WTC11 (cell line): ENCODE data around the gene ZNF554. TPM values are rescaled to one million over a fixed set of nuclear protein-coding genes. Genes with fewer than 3 reads are reported as not detected.

ENCODE experiments used
- ATAC-seq: fragments of 200-7000 bp; cut with Tn5 transposase; 2 replicates; pipeline ENCODE4 v1.10.0; 2021; ENCODE audit warnings: mild to moderate bottlenecking, moderate library complexity
- CTCF ChIA-PET: fragments of 300-600 bp; sonication (Branson Sonifier 250); formaldehyde crosslinking; loops from one replicate; lab custom pipeline; 2021; ENCODE audit warnings: antibody characterized with exemption; lab: Charles Lee
- POLR2A ChIA-PET: fragments of 350-600 bp; sonication (Branson Sonifier 250); formaldehyde crosslinking; loops from one replicate; lab custom pipeline; 2021; ENCODE audit warnings: antibody characterized with exemption; lab: Charles Lee
- DNase-seq: peaks from one replicate; pipeline ENCODE4 v3.0.0; 2021; ENCODE audit warnings: low spot score
- H3K27ac Mint-ChIP-seq: 2 replicates; pipeline ENCODE4 v1.8.0; 2021; ENCODE audit warnings: mixed read lengths
- H3K27me3 Mint-ChIP-seq: 2 replicates; pipeline ENCODE4 v1.8.0; 2021; ENCODE audit warnings: low read depth, mild to moderate bottlenecking, moderate library complexity, mixed read lengths
- H3K36me3 Mint-ChIP-seq: 2 replicates; pipeline ENCODE4 v1.8.0; 2021; ENCODE audit warnings: mixed read lengths
- H3K4me1 Mint-ChIP-seq: 2 replicates; pipeline ENCODE4 v1.8.0; 2022; ENCODE audit warnings: mixed read lengths
- H3K4me3 Mint-ChIP-seq: 2 replicates; pipeline ENCODE4 v1.8.0; 2021; ENCODE audit warnings: mild to moderate bottlenecking, moderate library complexity, mixed read lengths
- H3K9me3 Mint-ChIP-seq: 2 replicates; pipeline ENCODE4 v1.8.0; 2021; ENCODE audit warnings: mixed read lengths
- ESRRA ChIP-seq: sonication (generic); formaldehyde crosslinking; IDR thresholded peaks from 2 replicates; pipeline ENCODE4 v1.8.1; 2022; ENCODE audit warnings: mild to moderate bottlenecking, missing genetic modification reagents, borderline replicate concordance
- FOXP4 ChIP-seq: sonication (generic); formaldehyde crosslinking; IDR thresholded peaks from 2 replicates; pipeline ENCODE4 v1.8.0; 2022; ENCODE audit warnings: mild to moderate bottlenecking, missing genetic modification reagents
- NFYB ChIP-seq: sonication (generic); formaldehyde crosslinking; conservative IDR thresholded peaks from 2 replicates; pipeline ENCODE4 v1.8.0; 2022; ENCODE audit warnings: low read depth, missing genetic modification reagents
- TP53 ChIP-seq: sonication (generic); formaldehyde crosslinking; IDR thresholded peaks from 2 replicates; pipeline ENCODE4 v1.8.1; 2023; ENCODE audit warnings: mild to moderate bottlenecking, missing genetic modification reagents
- USF1 ChIP-seq: sonication (generic); formaldehyde crosslinking; IDR thresholded peaks from 2 replicates; pipeline ENCODE4 v1.8.0; 2022; ENCODE audit warnings: mild to moderate bottlenecking, missing genetic modification reagents
- ZBTB43 ChIP-seq: sonication (generic); formaldehyde crosslinking; IDR thresholded peaks from 2 replicates; pipeline ENCODE4 v1.8.1; 2023; ENCODE audit warnings: mild to moderate bottlenecking, missing genetic modification reagents
- ZNF425 ChIP-seq: fragments of 250-450 bp; sonication (Bioruptor Pico); conservative IDR thresholded peaks from 2 replicates; pipeline ENCODE4 v1.9.0; 2021; ENCODE audit warnings: mild to moderate bottlenecking
- total RNA-seq: library from RNA; stranded (reverse); gene quantifications from 3 replicates; pipeline ENCODE4 v1.2.3, GENCODE V29; 2021

The ZNF554 gene
- total RNA-seq, 1 experiment from 2014 or later, result 5.7 TPM

GRCh38 chr19:2877398-2878331 is 58.0 kb downstream of the ZNF554 start (continued):
- TF ChIP-seq ESRRA (no peak), ZNF425 (CRISPR knock-in tag) (no peak), ZBTB43 (CRISPR knock-in tag) (no peak), USF1 (CRISPR knock-in tag) (no peak), FOXP4 (no peak)
- TF ChIP-seq, all 79 proteins: peak for 0

- no peak overlapping the region for H3K27ac Mint-ChIP-seq
- H3K4me3 Mint-ChIP-seq, result no peak overlapping the region
- CTCF ChIA-PET, result interaction anchor here (1.2 kb wide), 1 partner anchor 67 kb away, joined by 3 read pairs; no protein-coding TSS in a partner anchor
- H3K9me3 Mint-ChIP-seq, result peaks cover 23% of the 10 kb centered on the region
- DNase-seq (no peak), ATAC-seq (no peak)
- H3K36me3 Mint-ChIP-seq, result peaks cover 6% of the 10 kb centered on the region; the same call in 1 of the 2 replicates
- POLR2A ChIA-PET, result no interaction called here
- TF ChIP-seq USF1 (CRISPR knock-in tag) (no peak), NFYB (CRISPR knock-in tag) (0 out of 2 replicates have a peak, but pooled peaks have one; percentile 22)
- no peaks in the 10 kb centered on the region; the same call in 1 of the 2 replicates for H3K27me3 Mint-ChIP-seq
- peaks cover 8% of the 10 kb centered on the region for H3K4me1 Mint-ChIP-seq
Measured at GRCh38 chr19:2883686-2884439, 64.2 kb downstream of the ZNF554 start.

GRCh38 chr19:2885736-2886135 is 66.1 kb downstream of the ZNF554 start:
- 0 out of 2 replicates have a peak, but pooled peaks cover 2% of the 10 kb centered on the region for H3K36me3 Mint-ChIP-seq
- no peaks in the 10 kb centered on the region for H3K27me3 Mint-ChIP-seq
- no peak for DNase-seq
- TF ChIP-seq USF1 (CRISPR knock-in tag) (no peak), TP53 (CRISPR knock-in tag) (no peak)
- ChIA-PET POLR2A (no interaction called here), CTCF (no interaction called here)
- no peak overlapping the region for H3K27ac Mint-ChIP-seq
- H3K4me3 Mint-ChIP-seq, result no peak overlapping the region
- H3K9me3 Mint-ChIP-seq, result peaks cover 15% of the 10 kb centered on the region
- no peak for ATAC-seq
- H3K4me1 Mint-ChIP-seq, result peaks cover 8% of the 10 kb centered on the region

Other genes starting within 250 kb of the ZNF554 start
- gene GNG7, start 117.2 kb upstream of the ZNF554 start, total RNA-seq, result 9.6 to 14.3 TPM (median 13.2 TPM) in 3 replicates
- gene DIRAS1, start 98.5 kb upstream of the ZNF554 start, total RNA-seq, result 24.3 to 26.7 TPM (median 25.0 TPM) in 3 replicates
- 34.8 to 38.0 TPM (median 35.2 TPM) in 3 replicates for gene SLC39A3, start 79.9 kb upstream of the ZNF554 start, total RNA-seq
- gene SGTA, start 36.6 kb upstream of the ZNF554 start, total RNA-seq, result 89.3 to 91.2 TPM (median 89.4 TPM) in 3 replicates
- 165 to 181 TPM (median 176 TPM) in 3 replicates for gene THOP1, start 34.4 kb upstream of the ZNF554 start, total RNA-seq
- 6.6 to 7.2 TPM (median 6.6 TPM) in 3 replicates for gene ZNF555, start 21.6 kb downstream of the ZNF554 start, total RNA-seq
- 0.02 to 0.11 TPM in 2 of 3 replicates, not detected in the other for gene ZNF556, start 47.5 kb downstream of the ZNF554 start, total RNA-seq
- 6.7 to 8.9 TPM (median 6.8 TPM) in 3 replicates for gene ZNF57, start 81.1 kb downstream of the ZNF554 start, total RNA-seq
- 4.5 to 5.6 TPM (median 4.7 TPM) in 3 replicates for gene ZNF77, start 125.1 kb downstream of the ZNF554 start, total RNA-seq
- gene TLE6, start 157.7 kb downstream of the ZNF554 start, total RNA-seq, result 2.5 to 3.3 TPM (median 3.1 TPM) in 3 replicates
- gene TLE2, start 209.4 kb downstream of the ZNF554 start, total RNA-seq, result 13.1 to 20.0 TPM (median 15.8 TPM) in 3 replicates
- gene TLE5, start 242.6 kb downstream of the ZNF554 start, total RNA-seq, result 233 to 249 TPM (median 246 TPM) in 3 replicates